Mononuclear cell (primary cell): Measurements from ENCODE around the gene CIB1. TPM values are rescaled to one million over a fixed set of nuclear protein-coding genes. Genes with fewer than 3 reads are reported as not detected.

ENCODE experiments used
- H3K27me3 ChIP-seq: 2 replicates; pipeline ENCODE4 v1.6.0; 2011; ENCODE audit warnings: low read length, control low read depth; ENCODE audit not compliant: insufficient read depth
- H3K4me1 ChIP-seq: 2 replicates; pipeline ENCODE4 v1.5.1; 2011; ENCODE audit warnings: mild to moderate bottlenecking, low read length, control low read depth; ENCODE audit not compliant: insufficient read depth
- H3K4me3 ChIP-seq: 2 replicates; pipeline ENCODE4 v1.5.1; 2011; ENCODE audit warnings: mild to moderate bottlenecking, low read length, moderate library complexity
- H3K9me3 ChIP-seq: 2 replicates; pipeline ENCODE4 v1.5.1; 2011; ENCODE audit warnings: low read depth, mild to moderate bottlenecking, control low read depth, low read length
- total RNA-seq: library from RNA; depleted of rRNA; stranded (reverse); fragments of >200 nt; gene quantifications from one replicate; pipeline ENCODE4 v1.2.3, GENCODE V29; 2012

Gene CIB1
- total RNA-seq, 1 donor: 33.2 TPM

DNA sequence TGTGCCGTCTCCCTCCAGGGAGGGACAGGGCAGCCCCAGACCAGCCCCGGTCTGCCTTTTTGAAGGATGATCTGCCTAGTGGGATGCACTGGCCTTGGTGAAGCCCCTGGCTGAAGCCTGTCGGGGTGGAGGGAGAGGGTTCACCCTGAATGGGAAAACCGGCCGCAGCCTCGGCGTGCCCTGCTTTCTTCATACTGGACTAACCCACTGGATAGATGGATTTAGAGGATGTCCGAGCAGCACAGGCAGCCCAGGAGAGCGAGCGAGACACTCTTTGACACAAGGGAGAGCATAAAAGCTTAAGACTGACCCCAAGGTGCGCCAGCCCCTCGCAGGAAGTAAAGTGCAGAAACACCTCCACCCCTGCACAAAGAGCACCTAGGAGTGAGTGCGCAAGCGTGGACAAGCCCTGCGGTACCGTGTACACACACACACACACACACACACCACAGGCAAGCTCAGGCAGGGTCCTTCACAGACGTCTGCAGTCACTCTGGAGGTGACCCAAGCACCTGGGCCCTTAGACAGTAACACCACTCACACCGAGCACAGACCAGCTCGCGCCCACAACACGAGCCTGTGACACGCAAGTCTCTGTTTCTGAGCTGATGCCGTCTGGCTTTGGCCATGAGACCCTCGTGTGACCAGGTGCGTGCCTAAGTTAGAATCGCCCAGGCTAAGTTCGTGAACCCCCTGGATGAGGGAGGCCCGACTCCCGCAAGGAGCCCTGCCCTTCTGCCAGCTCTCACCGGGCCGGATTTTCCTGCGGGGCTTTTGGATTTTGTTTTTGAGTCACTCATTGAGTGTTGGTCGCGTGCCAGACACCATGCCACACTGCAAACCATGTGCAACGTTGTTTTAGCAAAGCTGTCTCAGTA, 21.3 kb downstream of the CIB1 start:
- no peak overlapping the region for H3K4me3 ChIP-seq
- H3K9me3 ChIP-seq: no peaks in the 10 kb centered on the region
- H3K27me3 ChIP-seq: no peaks in the 10 kb centered on the region
- peaks cover 51% of the 10 kb centered on the region for H3K4me1 ChIP-seq

DNA sequence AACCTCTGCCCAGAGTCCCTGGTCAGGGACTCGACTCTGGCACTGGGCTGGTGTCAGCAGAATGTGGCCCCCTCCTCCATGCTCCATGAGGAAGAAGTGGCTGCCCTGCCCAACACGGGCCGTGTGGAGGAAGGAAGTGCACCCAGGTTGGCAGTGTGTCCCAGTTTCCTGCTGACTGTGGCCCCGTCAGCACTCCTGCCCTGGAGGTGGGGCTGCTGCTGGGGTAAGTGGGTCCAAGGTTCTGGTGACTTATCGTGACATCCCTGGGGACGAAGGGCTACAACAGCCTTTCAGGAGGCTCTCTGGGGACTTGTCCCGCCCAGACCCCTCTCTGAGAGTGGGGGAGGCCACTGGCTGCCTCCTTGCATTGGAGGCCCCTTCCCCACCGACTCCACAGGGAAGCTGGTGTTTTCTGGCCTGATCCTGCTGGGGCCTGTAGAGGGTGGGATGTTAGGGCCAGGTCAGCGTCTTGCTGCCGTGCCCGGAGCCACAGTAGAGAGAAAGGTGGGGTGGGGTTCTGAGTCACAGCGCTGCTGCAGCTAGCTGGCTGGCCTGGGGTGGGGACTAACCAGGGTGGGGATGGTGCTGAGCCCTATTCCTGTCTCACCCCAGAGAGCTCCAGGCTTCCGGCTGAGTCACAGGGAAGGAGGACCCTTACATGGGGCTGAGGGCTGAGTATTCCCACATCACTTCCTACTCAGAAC, 22.1 kb downstream of the CIB1 start:
- Histone ChIP-seq H3K4me3 (no peak overlapping the region), H3K27me3 (no peaks in the 10 kb centered on the region), H3K4me1 (peaks cover 46% of the 10 kb centered on the region), H3K9me3 (no peaks in the 10 kb centered on the region)

DNA sequence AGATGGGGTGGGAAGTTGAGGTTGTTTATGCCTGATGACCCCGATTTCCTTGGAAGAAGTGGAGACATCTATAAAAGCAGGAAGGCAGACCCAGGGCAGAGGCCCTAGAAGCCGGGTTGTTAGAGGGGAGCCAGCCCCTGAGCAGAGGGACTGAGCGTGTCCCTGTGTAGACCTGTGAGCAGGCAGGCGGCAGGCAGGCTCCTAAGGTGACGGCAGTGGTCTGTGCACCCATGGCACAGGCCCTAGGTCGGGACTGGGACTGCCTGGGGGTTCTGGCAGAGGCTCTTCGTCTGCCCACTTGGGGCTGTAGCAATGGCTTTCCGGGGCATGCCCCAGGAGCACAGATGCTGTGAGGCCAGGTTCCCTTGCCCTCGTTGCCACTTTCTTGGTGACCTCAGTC, 22.7 kb downstream of the CIB1 start:
- Histone ChIP-seq H3K27me3 (no peaks in the 10 kb centered on the region), H3K4me3 (no peak overlapping the region), H3K4me1 (peaks cover 51% of the 10 kb centered on the region), H3K9me3 (no peaks in the 10 kb centered on the region)

DNA sequence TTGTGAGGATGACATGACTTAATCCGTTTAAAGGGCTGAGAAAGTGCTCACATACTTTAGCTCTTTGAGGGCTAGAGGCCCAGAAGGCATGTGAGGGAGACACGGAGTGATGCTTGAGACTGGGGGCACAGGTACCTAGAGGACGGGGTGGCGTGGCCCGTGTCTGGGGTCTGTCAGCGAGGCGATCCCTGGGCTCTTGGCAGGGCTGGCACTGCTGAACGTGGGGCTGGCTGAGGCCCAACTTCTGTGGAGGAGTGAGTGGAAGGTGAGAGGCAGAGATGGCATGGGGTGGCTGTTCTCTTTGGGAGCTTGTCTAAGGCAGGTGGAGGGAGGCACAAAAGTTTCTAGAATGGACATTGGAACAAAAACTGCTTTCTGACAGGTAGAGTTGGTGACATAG, 23.1 kb downstream of the CIB1 start:
- H3K4me1 ChIP-seq: peaks cover 56% of the 10 kb centered on the region
- no peaks in the 10 kb centered on the region for H3K9me3 ChIP-seq
- no peaks in the 10 kb centered on the region for H3K27me3 ChIP-seq
- H3K4me3 ChIP-seq: no peak overlapping the region

DNA sequence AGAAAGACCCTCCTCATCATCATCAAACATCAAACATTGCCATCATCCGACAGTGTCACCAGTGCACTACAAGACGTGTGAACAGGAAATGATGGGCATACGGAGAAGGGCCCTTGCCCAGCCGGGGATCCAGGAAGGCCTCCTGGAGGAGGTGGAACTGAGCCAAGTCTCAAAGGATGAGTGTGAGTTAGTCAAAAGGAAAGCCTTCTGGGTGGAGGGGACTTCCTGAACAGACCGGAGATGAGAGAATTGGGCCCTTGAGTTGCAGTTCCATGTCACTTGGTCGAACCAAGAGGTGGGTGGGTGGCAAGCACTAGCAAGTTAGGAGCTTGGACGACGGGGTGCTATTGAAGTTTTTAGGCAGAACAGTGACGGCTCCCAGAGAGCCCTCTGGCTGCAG, 24.1 kb downstream of the CIB1 start:
- Histone ChIP-seq H3K9me3 (no peaks in the 10 kb centered on the region), H3K27me3 (no peaks in the 10 kb centered on the region), H3K4me1 (peaks cover 60% of the 10 kb centered on the region), H3K4me3 (no peak overlapping the region)

DNA sequence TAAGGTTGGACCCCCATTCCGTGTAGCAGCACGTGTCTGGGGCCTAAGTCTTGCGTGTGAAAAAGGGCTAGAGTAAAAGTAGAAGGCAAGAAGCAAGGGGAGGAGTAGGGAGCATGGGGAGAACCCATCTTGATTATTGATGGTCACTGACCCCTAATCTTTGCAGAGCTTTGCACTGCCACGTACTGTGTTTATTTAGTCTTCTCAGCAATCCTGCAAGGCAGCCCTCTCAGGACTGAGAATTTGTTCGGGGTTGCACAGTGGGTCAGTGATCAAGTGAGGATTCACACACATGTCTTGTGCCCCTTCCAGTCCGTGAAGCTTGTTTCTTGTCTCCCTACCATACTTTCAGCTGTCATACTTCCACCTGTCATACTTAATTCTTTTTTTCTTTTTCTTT, 25.4 kb downstream of the CIB1 start:
- Histone ChIP-seq H3K9me3 (no peaks in the 10 kb centered on the region), H3K4me1 (peaks cover 51% of the 10 kb centered on the region), H3K27me3 (no peaks in the 10 kb centered on the region), H3K4me3 (no peak overlapping the region)

DNA sequence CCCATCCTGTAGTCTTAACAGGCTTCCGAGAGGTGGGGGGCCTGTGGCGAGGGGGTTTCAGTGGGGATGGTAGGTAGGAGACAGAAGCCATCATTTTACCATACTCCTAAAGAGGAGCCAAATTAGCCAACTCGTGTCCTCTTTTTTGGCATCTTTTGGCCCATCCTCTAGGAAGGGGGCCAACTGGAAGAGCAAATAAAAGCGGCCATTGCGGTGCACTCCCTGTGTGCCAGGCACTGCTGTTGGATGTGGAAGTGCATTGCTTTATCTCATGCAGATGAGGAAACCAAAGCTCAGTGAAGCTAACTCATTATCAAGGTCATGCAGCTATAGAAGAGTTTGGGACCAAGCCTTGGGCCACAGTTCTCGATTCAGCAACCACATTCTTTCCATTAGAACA, 26.5 kb downstream of the CIB1 start:
- Histone ChIP-seq H3K4me3 (no peak overlapping the region), H3K4me1 (peaks cover 50% of the 10 kb centered on the region), H3K27me3 (no peaks in the 10 kb centered on the region), H3K9me3 (no peaks in the 10 kb centered on the region)

DNA sequence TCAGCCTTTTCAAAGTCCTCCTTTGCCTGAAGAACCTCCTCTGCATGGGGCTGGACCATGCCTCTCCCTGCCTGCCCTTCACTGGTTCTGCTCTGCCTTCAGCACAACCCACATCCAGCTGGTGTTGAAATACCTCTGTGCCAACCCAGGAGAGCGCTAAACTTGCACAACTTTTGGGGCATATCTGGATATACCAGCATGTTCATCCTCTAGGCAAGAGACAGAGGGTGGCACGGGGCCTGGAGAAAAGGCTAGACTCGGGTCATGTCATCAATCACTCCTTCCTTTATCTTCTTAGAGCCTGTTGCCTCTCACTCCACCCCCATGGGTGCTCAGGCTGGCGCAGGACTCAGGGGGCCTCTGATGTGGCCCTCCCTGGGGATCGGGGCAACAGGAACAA, 27.9 kb downstream of the CIB1 start:
- Histone ChIP-seq H3K4me3 (no peak overlapping the region), H3K4me1 (peaks cover 44% of the 10 kb centered on the region), H3K9me3 (no peaks in the 10 kb centered on the region), H3K27me3 (no peaks in the 10 kb centered on the region)

DNA sequence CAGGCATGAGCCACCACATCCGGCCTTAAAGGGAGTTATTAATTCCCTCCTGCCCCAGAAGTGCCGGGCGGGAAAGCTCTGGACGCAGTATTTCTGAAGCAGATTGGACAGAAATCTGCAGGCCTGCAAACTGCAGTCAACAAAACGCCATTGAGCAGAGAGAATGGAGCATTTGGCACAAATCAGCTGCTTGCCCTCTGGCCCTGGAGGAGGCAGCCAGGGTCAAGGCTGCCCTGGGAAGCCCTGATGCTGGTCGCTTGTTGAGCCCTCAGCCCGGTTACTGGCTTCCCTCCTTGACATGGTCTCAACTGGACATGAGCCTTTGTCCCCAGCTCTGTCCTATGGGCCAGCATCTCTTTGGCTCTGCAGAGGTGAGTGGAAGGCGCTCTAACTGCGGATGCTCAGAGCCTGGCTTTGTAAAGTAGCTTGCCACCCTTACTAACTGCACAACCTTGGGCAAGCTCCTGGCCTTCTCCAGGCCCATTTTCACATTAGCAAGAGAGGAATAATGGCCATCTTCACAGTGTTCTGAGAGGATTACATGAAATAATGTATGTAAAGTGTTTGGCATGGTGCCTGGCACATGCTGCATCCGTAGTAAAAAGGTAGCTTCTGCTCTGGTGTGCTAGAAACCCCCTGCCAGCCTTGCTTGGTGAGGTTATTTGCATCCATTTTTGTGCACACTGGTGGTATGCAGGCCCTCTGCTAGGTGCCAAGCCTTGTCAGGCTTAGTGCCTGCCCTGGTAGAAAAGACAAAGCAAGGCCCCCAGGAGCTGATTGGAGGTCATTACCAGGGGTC, 28.5 kb downstream of the CIB1 start:
- Histone ChIP-seq H3K4me3 (no peak overlapping the region), H3K4me1 (peaks cover 45% of the 10 kb centered on the region), H3K27me3 (no peaks in the 10 kb centered on the region), H3K9me3 (no peaks in the 10 kb centered on the region)

DNA sequence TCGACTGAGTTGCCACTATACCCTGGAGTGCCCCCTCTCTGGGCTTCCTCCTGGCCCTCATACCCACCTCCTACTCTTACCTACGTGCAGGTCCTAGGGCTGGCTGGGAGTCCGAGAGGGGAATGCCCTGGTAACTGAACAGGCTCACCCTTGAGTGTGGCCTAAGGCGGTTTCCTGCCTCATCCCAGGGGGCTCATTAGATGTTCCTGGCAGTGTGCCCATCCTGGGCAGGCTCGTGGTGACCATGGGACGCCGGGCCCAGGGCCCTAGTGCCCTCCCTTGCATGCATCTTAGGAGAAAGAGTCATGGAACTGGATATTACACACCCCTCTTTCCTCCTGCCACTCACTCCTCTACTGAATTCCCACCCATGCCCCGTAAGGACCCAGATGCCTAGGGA, 29.8 kb downstream of the CIB1 start:
- Histone ChIP-seq H3K4me3 (no peak overlapping the region), H3K4me1 (peaks cover 41% of the 10 kb centered on the region), H3K27me3 (no peaks in the 10 kb centered on the region), H3K9me3 (no peaks in the 10 kb centered on the region)

DNA sequence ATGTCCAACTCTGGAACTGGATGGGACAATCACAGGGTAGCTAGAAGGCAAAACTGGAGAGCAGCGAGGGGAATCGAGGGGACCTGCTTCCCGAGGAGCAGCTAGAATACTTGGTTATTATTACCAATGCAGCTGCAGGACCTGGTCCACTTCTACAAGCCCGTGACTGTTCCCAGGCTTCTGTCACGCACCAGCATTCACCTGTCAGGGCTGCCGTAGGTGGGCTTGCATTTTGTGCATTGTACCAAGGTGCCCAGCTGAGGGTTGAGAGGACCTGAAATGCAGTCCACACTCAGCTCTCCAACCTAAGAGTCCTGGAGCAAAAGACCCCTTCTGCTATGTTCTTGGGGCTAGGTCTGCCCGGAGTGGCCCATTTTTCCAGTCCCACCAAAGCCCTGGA, 30.3 kb downstream of the CIB1 start:
- H3K9me3 ChIP-seq: no peaks in the 10 kb centered on the region
- H3K27me3 ChIP-seq: no peaks in the 10 kb centered on the region
- H3K4me3 ChIP-seq: no peak overlapping the region
- H3K4me1 ChIP-seq: peaks cover 41% of the 10 kb centered on the region

DNA sequence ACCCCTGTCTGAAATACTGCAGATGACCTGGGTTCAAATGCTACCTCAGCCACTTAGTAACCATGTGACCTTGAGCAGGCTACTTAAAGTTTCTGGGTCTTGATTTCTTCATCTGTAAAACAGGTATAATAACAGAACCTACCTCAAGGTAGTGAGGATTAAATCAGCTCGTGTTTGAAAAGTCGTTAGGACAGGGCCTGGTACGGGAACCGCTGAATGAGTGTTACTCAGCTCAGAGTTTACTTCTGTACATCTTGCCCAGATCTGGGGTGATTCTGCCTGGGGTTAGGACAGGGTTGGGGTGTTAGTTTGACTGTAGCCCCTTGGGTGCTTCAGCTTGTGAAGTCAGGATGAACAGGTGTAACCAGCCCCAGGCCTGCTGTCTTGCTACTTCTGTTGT, 30.8 kb downstream of the CIB1 start:
- Histone ChIP-seq H3K4me3 (no peak overlapping the region), H3K27me3 (no peaks in the 10 kb centered on the region), H3K9me3 (no peaks in the 10 kb centered on the region), H3K4me1 (peaks cover 41% of the 10 kb centered on the region)

DNA sequence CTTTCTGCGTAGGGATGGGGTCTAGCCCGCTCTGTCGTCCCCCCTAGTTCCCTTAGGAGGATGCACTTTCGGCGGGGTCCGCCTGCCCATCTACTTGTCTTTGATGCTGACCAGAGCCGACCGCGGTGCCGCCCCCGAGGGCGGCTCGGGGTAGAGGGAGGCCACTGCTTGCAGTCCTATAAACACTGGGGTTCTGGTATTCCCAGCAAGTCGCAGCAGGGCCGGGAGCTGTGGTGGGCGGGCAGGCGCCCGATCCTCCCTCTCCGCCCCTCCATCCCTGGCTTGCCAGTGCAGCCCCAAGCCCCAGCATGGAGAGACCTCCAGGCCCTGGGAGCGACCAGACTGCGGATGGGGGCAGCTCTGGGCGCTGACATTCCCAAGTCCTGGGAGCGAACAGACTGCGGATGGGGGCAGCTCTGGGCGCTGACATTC, 31.8 kb downstream of the CIB1 start:
- H3K4me1 ChIP-seq: peaks cover 41% of the 10 kb centered on the region
- H3K9me3 ChIP-seq: no peaks in the 10 kb centered on the region
- peak overlapping the region; percentile 64 for H3K4me3 ChIP-seq
- H3K27me3 ChIP-seq: no peaks in the 10 kb centered on the region

DNA sequence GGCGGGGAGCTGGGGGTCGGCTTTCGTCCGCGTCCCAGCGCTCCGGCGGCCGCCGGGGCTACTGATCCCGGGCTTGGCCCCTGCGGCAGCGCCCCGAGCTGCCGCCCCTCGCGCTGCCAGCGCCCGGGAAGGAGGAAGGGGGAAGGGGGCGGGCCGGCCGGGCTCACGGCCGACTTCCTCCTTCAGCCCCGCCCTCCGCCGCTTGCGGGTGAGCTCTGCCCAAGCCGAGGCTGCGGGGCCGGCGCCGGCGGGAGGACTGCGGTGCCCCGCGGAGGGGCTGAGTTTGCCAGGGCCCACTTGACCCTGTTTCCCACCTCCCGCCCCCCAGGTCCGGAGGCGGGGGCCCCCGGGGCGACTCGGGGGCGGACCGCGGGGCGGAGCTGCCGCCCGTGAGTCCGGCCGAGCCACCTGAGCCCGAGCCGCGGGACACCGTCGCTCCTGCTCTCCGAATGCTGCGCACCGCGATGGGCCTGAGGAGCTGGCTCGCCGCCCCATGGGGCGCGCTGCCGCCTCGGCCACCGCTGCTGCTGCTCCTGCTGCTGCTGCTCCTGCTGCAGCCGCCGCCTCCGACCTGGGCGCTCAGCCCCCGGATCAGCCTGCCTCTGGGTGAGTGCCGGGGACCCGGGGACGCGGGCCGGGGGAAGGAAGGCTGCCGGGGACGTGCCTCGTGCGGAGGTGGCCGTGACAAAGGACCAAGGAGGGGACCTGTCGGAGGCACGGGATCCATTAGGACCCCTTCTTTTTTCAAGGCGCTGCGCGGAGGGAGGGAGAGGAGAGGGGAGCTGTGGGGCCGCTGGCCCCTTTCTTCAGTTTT, 32.4 kb downstream of the CIB1 start, which contains the start of gene SEMA4B:
Gene SEMA4B, plus strand, starts transcription at position 201 of the 814 bp plus-strand sequence. Its CDS starts 249 bp downstream, at position 450.
- Histone ChIP-seq H3K4me1 (peaks cover 38% of the 10 kb centered on the region), H3K4me3 (peak within 1 kb of the TSS; percentile 64), H3K9me3 (no peaks in the 10 kb centered on the region), H3K27me3 (no peaks in the 10 kb centered on the region)
